GM12891 (cell line): ENCODE measurements around the gene AKR1B15.

Experiments used
- PAX5 ChIP-seq: IDR thresholded peaks from 2 replicates; pipeline ENCODE4 v1.6.1; 2011; ENCODE audit warnings: low read length, moderate library complexity, mild to moderate bottlenecking; ENCODE audit not compliant: insufficient read depth, severe bottlenecking
- POLR2A ChIP-seq: IDR thresholded peaks from 2 replicates; pipeline ENCODE4 v1.6.1; 2011; ENCODE audit warnings: low read depth, low read length, control low read depth
- POLR2AphosphoS5 ChIP-seq: IDR thresholded peaks from 2 replicates; pipeline ENCODE4 v1.6.1; 2011; ENCODE audit warnings: low read depth, low read length, control low read depth
- TAF1 ChIP-seq: IDR thresholded peaks from 2 replicates; pipeline ENCODE4 v1.6.1; 2011; ENCODE audit warnings: low read depth, low read length, control low read depth

DNA sequence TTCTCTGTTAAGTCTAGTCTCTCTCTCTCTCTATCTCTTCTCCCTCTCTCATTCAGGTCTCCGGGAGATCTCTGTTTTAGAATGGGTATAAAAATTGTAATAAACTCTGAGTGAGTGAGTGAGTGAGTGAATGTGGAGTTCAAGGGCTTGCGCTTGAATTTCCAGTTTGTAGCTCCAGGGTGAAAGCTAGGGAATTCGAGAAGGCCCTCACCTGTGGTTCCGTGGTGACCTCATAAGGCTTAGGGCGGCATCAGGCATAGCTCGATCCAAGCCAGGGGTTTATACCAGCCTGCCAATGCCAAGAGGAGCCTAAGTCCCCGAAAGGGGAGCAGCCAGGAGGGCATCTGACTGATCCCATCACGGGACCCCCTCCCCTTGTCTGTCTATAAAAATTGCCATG, 456 bp downstream of the AKR1B15 start:
- no peak for TF ChIP-seq POLR2A
- no peak for TF ChIP-seq POLR2AphosphoS5
- no peak for TF ChIP-seq TAF1
- no peak for TF ChIP-seq PAX5
